ENCODE measurements around the gene CABCOCO1.

CABCOCO1 gene

DNA sequence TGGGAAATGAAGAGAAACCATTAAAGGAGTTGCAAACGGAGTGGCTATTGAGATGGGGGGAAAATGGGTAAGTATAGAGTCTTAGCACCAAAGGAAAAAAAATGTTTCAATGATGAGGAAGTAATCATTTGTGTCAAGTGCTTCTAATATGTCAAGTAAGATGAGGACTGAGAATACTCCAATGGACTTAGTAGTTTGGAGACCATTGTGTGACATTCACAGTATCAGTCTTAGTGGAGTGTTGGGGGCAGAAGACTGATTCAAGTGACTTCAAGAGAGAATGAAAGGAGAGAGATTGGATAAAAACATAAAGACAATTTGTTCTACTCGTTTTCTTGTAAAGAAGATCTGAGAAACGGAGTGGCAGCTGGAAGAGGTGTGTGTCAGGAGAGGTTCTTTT, 150.2 kb downstream of the CABCOCO1 start:
- TF ChIP-seq, protein P1, sequence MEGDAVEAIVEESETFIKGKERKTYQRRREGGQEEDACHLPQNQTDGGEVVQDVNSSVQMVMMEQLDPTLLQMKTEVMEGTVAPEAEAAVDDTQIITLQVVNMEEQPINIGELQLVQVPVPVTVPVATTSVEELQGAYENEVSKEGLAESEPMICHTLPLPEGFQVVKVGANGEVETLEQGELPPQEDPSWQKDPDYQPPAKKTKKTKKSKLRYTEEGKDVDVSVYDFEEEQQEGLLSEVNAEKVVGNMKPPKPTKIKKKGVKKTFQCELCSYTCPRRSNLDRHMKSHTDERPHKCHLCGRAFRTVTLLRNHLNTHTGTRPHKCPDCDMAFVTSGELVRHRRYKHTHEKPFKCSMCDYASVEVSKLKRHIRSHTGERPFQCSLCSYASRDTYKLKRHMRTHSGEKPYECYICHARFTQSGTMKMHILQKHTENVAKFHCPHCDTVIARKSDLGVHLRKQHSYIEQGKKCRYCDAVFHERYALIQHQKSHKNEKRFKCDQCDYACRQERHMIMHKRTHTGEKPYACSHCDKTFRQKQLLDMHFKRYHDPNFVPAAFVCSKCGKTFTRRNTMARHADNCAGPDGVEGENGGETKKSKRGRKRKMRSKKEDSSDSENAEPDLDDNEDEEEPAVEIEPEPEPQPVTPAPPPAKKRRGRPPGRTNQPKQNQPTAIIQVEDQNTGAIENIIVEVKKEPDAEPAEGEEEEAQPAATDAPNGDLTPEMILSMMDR (IDR thresholded peaks at IDR 0.05): no peak
- Histone ChIP-seq H3K27me3 (no peaks in the 10 kb centered on the region), H3K9me3 (no peaks in the 10 kb centered on the region), H3K27ac (no peak overlapping the region), H3K4me1 (no peaks in the 10 kb centered on the region), H3K4me3 (no peak overlapping the region), H3K36me3 (no peaks in the 10 kb centered on the region)
- intact Hi-C loops (cut with DNase I; ENCODE audit: low total_unique reads): no loop called here
- DNase-seq: no peak

DNA sequence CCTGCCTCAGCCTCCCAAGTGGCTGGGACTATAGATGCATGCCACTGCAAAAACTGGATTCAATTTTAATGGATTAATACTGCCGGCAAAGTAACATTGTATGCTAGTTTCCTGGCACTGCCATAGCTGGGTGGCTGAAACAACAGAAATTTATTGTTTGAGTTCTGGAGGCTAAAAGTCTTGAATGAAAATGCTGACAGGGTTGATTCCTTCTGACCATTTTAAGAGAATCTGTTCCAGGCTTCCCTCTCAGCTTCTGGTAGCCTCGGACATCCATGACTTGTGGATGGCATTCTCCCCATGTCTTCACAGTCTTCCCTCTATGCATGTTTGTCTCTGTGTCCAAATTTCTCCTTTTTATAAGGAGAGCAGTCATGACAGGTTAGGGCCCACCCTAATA, 151.4 kb downstream of the CABCOCO1 start:
- TF ChIP-seq, protein P1 (IDR thresholded peaks at IDR 0.05): no peak
- intact Hi-C loops (cut with DNase I; ENCODE audit: low total_unique reads): no loop called here
- Histone ChIP-seq H3K36me3 (no peaks in the 10 kb centered on the region), H3K4me1 (no peaks in the 10 kb centered on the region), H3K4me3 (no peak overlapping the region), H3K9me3 (no peaks in the 10 kb centered on the region), H3K27ac (no peak overlapping the region), H3K27me3 (no peaks in the 10 kb centered on the region)
- DNase-seq: no peak

DNA sequence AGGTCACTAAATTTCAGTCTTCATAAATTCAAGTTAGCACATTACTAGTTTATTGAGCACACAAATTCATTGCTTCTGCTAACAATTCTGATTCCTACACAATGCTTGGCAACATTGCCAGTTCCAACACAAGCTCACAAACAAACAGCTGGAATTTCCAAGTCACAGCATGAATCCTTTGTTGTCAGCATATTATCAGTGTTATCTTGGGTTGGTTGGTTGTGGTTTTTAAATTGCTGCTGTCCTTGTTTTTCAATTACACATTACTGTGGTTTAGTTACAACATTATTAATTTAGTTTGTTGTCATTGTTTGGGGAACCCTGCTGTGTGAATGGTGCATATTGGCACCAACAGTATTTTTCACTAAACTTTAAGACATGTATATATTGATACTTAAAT, 152.8 kb downstream of the CABCOCO1 start:
- no peak for DNase-seq
- intact Hi-C loops (cut with DNase I; ENCODE audit: low total_unique reads): no loop called here
- H3K4me1 ChIP-seq: no peaks in the 10 kb centered on the region

More for the DNA sequence above, 152.8 kb downstream of the CABCOCO1 start:
- TF ChIP-seq, protein P1 (IDR thresholded peaks at IDR 0.05): no peak
- no peaks in the 10 kb centered on the region for H3K36me3 ChIP-seq
- H3K9me3 ChIP-seq: no peaks in the 10 kb centered on the region
- H3K27me3 ChIP-seq: no peaks in the 10 kb centered on the region
- H3K27ac ChIP-seq: no peak overlapping the region
- H3K4me3 ChIP-seq: no peak overlapping the region

All from tibial artery (tissue), 4 donors.